PC-9 (cell line): Measurements from ENCODE around the gene ZNHIT1.

Experiments used
- EZH2 ChIP-seq: fragments of 200-600 bp; sonication (generic); IDR thresholded peaks from 2 replicates; pipeline ENCODE4 v1.8.0; 2017; ENCODE audit warnings: antibody characterized with exemption, low read depth
- TF ChIP-seq, protein P1 (sequence below): fragments of 200-600 bp; sonication (generic); conservative IDR thresholded peaks from 2 replicates; pipeline ENCODE4 v1.6.1; 2017; ENCODE audit warnings: mixed run types, antibody characterized with exemption, mild to moderate bottlenecking, moderate library complexity

DNA sequence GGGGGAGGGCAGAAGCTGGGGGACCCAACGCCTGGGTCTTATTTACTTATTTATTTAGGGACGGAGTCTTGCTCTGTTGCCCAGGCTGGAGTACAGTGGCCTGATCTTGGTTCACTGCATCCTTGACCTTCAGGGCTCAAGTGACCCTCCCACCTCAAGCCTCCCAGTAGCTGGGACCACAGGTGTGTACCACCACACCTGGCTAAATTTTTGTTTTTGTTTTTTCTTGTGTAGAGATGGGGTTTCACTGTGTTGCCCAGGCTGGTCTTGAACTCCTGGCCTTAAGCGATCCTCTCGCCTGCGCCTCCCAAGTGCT, 15.4 kb upstream of the ZNHIT1 start:
- TF ChIP-seq, protein P1, sequence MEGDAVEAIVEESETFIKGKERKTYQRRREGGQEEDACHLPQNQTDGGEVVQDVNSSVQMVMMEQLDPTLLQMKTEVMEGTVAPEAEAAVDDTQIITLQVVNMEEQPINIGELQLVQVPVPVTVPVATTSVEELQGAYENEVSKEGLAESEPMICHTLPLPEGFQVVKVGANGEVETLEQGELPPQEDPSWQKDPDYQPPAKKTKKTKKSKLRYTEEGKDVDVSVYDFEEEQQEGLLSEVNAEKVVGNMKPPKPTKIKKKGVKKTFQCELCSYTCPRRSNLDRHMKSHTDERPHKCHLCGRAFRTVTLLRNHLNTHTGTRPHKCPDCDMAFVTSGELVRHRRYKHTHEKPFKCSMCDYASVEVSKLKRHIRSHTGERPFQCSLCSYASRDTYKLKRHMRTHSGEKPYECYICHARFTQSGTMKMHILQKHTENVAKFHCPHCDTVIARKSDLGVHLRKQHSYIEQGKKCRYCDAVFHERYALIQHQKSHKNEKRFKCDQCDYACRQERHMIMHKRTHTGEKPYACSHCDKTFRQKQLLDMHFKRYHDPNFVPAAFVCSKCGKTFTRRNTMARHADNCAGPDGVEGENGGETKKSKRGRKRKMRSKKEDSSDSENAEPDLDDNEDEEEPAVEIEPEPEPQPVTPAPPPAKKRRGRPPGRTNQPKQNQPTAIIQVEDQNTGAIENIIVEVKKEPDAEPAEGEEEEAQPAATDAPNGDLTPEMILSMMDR = no peak
- no peak for TF ChIP-seq EZH2
